Gastroesophageal sphincter (tissue), 4 donors: ENCODE data around the gene SPHKAP. TPM values are rescaled to one million over a fixed set of nuclear protein-coding genes. Genes with fewer than 3 reads are reported as not detected.

Source experiments
- ATAC-seq: fragments of 150-250 bp; one replicate; pipeline ENCODE4 v1.9.1; 2016; ENCODE audit warnings: mild to moderate bottlenecking, moderate library complexity
- H3K27ac ChIP-seq, 4 donors: fragments of 200-600 bp; sonication (generic) in 3 of 4; 1 replicate in 3 of 4; 2 replicates in 1 of 4; pipeline ENCODE4 v1.5.1; 2016 to 2019
- H3K27me3 ChIP-seq: fragments of 200-600 bp; sonication (generic); one replicate; pipeline ENCODE4 v1.5.1; 2019
- H3K36me3 ChIP-seq, 2 donors: fragments of 200-600 bp; sonication (generic); one replicate each; pipeline ENCODE4 v1.5.1; 2019; ENCODE audit warnings: control low read depth in 1 of 2
- H3K4me1 ChIP-seq, 3 donors: fragments of 200-600 bp; sonication (generic); 1 replicate in 2 of 3; 2 replicates in 1 of 3; pipeline ENCODE4 v1.5.1; 2016 to 2019; ENCODE audit warnings: control low read depth in 2 of 3
- H3K4me3 ChIP-seq, 2 donors: fragments of 200-600 bp; sonication (generic); one replicate each; pipeline ENCODE4 v1.5.1; 2019; ENCODE audit warnings: mild to moderate bottlenecking in 1 of 2, moderate library complexity in 1 of 2
- H3K9me3 ChIP-seq, 3 donors: fragments of 200-600 bp; sonication (generic); one replicate each; pipeline ENCODE4 v1.5.1; 2017 to 2019; ENCODE audit warnings: control low read depth in 2 of 3
- EP300 ChIP-seq: sonication (generic); formaldehyde crosslinking; IDR thresholded peaks from one replicate; pipeline ENCODE4 v1.6.1; 2017; ENCODE audit warnings: antibody characterized with exemption, mild to moderate bottlenecking
- POLR2A ChIP-seq, 2 donors: fragments of 450-650 bp; IDR thresholded peaks; one replicate each; pipeline ENCODE4 v1.6.1; 2017; ENCODE audit warnings: antibody characterized with exemption in 2 of 2, mild to moderate bottlenecking in 2 of 2, moderate library complexity in 1 of 2
- POLR2AphosphoS5 ChIP-seq: sonication (generic); formaldehyde crosslinking; IDR thresholded peaks from one replicate; pipeline ENCODE4 v1.6.1; 2017; ENCODE audit warnings: antibody characterized with exemption
- WGBS, 2 donors: methylation state at CpG; one replicate each; pipeline ENCODE4 v1.1.5; 2018; ENCODE audit warnings: low coverage in 1 of 2; 5-methylcytosine and 5-hydroxymethylcytosine counted together
- small RNA-seq, 4 donors: library from RNA; depleted of rRNA; stranded (forward); fragments of <200 nt; gene quantifications; one replicate each; pipeline ENCODE3, GENCODE V24; 2016
- total RNA-seq, 4 donors: library from RNA; depleted of rRNA; stranded (reverse); fragments of >200 nt; gene quantifications; one replicate each; pipeline ENCODE4 v1.1.0, GENCODE V29; 2016
- TF ChIP-seq, protein P1 (sequence below), 4 experiments: fragments of 200-600 bp in 2 of 4; fragments of 450-650 bp in 2 of 4; sonication (generic) in 1 of 4; IDR thresholded peaks; one replicate each; pipeline ENCODE4 v1.5.1; 2017 to 2019; ENCODE audit warnings: antibody characterized with exemption in 4 of 4, mild to moderate bottlenecking in 2 of 4, moderate library complexity in 2 of 4

The SPHKAP gene
- total RNA-seq, 4 donors from 2014 or later: 0.15 to 0.47 (median 0.21) TPM

DNA sequence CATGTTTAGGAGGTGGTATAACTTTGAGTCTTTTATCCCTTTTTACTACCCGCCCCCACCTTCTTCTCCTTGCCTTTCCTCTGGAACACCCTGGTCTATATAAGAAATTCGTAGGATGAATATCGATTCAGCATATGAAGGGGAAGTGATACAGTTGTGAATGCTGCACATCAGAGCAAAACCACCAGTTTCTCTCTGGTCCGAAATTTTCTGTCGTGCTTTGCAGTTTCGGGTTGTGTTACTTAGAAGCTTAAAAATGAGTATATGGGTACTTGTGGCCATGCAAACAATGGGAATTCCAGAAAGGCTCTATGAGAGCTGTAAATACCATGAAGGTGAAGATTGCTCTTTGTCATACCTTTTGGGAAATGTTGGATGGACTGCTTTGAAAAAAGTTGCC is 249.5 kb downstream of the SPHKAP start:
- WGBS, 2 donors: 94% methylated on average over 6 of the region's 6 CpGs; no CpG with 5 or more reads in 1 of the 2 donors
- no peak overlapping the region for H3K27ac ChIP-seq
- no peak overlapping the region for H3K4me3 ChIP-seq
- no peak for ATAC-seq
- H3K36me3 ChIP-seq: no peaks in the 10 kb centered on the region
- peaks cover 3% of the 10 kb centered on the region for H3K27me3 ChIP-seq
- TF ChIP-seq POLR2AphosphoS5 (no peak), EP300 (no peak), POLR2A (IDR thresholded peaks at IDR 0.05) (no peak)
- TF ChIP-seq, protein P1, sequence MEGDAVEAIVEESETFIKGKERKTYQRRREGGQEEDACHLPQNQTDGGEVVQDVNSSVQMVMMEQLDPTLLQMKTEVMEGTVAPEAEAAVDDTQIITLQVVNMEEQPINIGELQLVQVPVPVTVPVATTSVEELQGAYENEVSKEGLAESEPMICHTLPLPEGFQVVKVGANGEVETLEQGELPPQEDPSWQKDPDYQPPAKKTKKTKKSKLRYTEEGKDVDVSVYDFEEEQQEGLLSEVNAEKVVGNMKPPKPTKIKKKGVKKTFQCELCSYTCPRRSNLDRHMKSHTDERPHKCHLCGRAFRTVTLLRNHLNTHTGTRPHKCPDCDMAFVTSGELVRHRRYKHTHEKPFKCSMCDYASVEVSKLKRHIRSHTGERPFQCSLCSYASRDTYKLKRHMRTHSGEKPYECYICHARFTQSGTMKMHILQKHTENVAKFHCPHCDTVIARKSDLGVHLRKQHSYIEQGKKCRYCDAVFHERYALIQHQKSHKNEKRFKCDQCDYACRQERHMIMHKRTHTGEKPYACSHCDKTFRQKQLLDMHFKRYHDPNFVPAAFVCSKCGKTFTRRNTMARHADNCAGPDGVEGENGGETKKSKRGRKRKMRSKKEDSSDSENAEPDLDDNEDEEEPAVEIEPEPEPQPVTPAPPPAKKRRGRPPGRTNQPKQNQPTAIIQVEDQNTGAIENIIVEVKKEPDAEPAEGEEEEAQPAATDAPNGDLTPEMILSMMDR (IDR thresholded peaks at IDR 0.05): no peak
- peaks cover 0 to 7% (median 0%) of the 10 kb centered on the region in 3 donors for H3K9me3 ChIP-seq
- H3K4me1 ChIP-seq: no peaks in the 10 kb centered on the region

Small RNA genes lying within 50 kb of the gene (small RNA-seq; reads per million reads assigned to genes)
- gene RNU6-624P: 0 reads per million in 4 donors
